H1 (cell line): ENCODE data around the gene MIXL1. TPM values are rescaled to one million over a fixed set of nuclear protein-coding genes. Genes with fewer than 3 reads are reported as not detected.

ENCODE experiments used
- CTCF ChIA-PET: fragments of 300-600 bp; sonication (Branson Sonifier 250); formaldehyde crosslinking; loops from one replicate; lab custom pipeline; 2021; ENCODE audit not compliant: partially characterized antibody; lab: Charles Lee
- POLR2A ChIA-PET: fragments of 300-600 bp; sonication (Branson Sonifier 250); formaldehyde crosslinking; loops from one replicate; lab custom pipeline; 2021; ENCODE audit warnings: inconsistent platforms; ENCODE audit not compliant: partially characterized antibody; lab: Charles Lee
- DNase-seq, 2 experiments: peaks; one replicate each; pipeline versions ENCODE4 v3.0.0 to v3.0.0-alpha.2; 2010 to 2022; ENCODE audit warnings: low spot score in 2 of 2, low read depth in 1 of 2, mixed read lengths in 1 of 2
- FAIRE-seq: peaks from 2 replicates; lab custom pipeline; 2011; peaks lifted over from hg19 to GRCh38; lab: Jason Lieb, UNC
- H2AFZ ChIP-seq: 2 replicates; pipeline ENCODE4 v1.8.1; 2012; ENCODE audit warnings: low read length, inconsistent platforms
- H2AK5ac ChIP-seq: 2 replicates; pipeline ENCODE4 v1.6.1; 2013; ENCODE audit warnings: low read depth, low read length
- H2BK120ac ChIP-seq: replicated peaks from 2 replicates; pipeline ENCODE3; 2013; ENCODE audit warnings: low read depth, low read length, inconsistent platforms
- H2BK12ac ChIP-seq: 2 replicates; pipeline ENCODE4 v1.6.1; 2013; ENCODE audit warnings: low read depth, low read length
- H2BK15ac ChIP-seq: 2 replicates; pipeline ENCODE4 v1.6.1; 2013; ENCODE audit warnings: low read length
- H2BK20ac ChIP-seq: 2 replicates; pipeline ENCODE4 v1.6.1; 2013; ENCODE audit warnings: low read length
- H2BK5ac ChIP-seq: 2 replicates; pipeline ENCODE4 v1.6.1; 2013; ENCODE audit warnings: low read depth, low read length
- H3K14ac ChIP-seq: 2 replicates; pipeline ENCODE4 v1.6.1; 2013; ENCODE audit warnings: inconsistent platforms; ENCODE audit not compliant: insufficient read length
- H3K18ac ChIP-seq: 2 replicates; pipeline ENCODE4 v1.6.1; 2013; ENCODE audit warnings: low read length; ENCODE audit errors: extremely low read depth
- H3K23ac ChIP-seq: 2 replicates; pipeline ENCODE4 v1.6.1; 2013; ENCODE audit warnings: inconsistent platforms; ENCODE audit not compliant: insufficient read length
- H3K23me2 ChIP-seq: 2 replicates; pipeline ENCODE4 v1.6.1; 2013; ENCODE audit warnings: low read depth, low read length
- H3K27ac ChIP-seq: 2 replicates; pipeline ENCODE4 v1.6.1; 2011; ENCODE audit warnings: low read depth, low read length, inconsistent platforms
- H3K27me3 ChIP-seq, 4 experiments: replicated peaks in 1 of 4; 1 replicate in 1 of 4; 2 replicates in 3 of 4; pipeline versions ENCODE4 v1.6.1 to v1.8.1; 2011 to 2013; ENCODE audit warnings: low read length in 3 of 4, mild to moderate bottlenecking in 3 of 4, inconsistent platforms in 2 of 4, mixed read lengths in 2 of 4, moderate library complexity in 1 of 4; ENCODE audit not compliant: control insufficient read depth in 3 of 4, insufficient read depth in 3 of 4; ENCODE audit errors: extremely low read depth in 1 of 4
- H3K36me3 ChIP-seq, 4 experiments: 2 replicates each; pipeline versions ENCODE4 v1.6.1 to v1.8.1; 2011 to 2013; ENCODE audit warnings: mild to moderate bottlenecking in 4 of 4, low read length in 3 of 4, moderate library complexity in 2 of 4, control low read depth in 1 of 4, inconsistent platforms in 1 of 4; ENCODE audit not compliant: insufficient read depth in 4 of 4, control insufficient read depth in 2 of 4
- H3K4ac ChIP-seq: replicated peaks from 2 replicates; pipeline ENCODE3; 2013; ENCODE audit warnings: low read length, low read depth, mixed read lengths, inconsistent platforms; ENCODE audit not compliant: insufficient read length
- H3K4me1 ChIP-seq, 4 experiments: replicated peaks in 1 of 4; 1 replicate in 1 of 4; 2 replicates in 3 of 4; pipeline versions ENCODE4 v1.6.1 to v1.8.1; 2011 to 2013; ENCODE audit warnings: low read length in 3 of 4, inconsistent platforms in 2 of 4, mixed read lengths in 1 of 4; ENCODE audit not compliant: insufficient read depth in 4 of 4, control insufficient read depth in 3 of 4
- H3K4me2 ChIP-seq, 2 experiments: 2 replicates each; pipeline versions ENCODE4 v1.6.1 to v1.8.1; 2011 to 2013; ENCODE audit warnings: low read depth in 2 of 2, low read length in 2 of 2, control low read depth in 1 of 2, inconsistent platforms in 1 of 2, mild to moderate bottlenecking in 1 of 2; ENCODE audit not compliant: insufficient read depth in 1 of 2
- H3K4me3 ChIP-seq, 4 experiments: fragments of 200-600, 300-600 bp in 1 of 4; sonication (generic), shearing (Covaris generic), sonication (Bioruptor Twin) in 1 of 4; 2 replicates each; pipeline versions ENCODE4 v1.5.1 to v1.8.1; 2011 to 2016; ENCODE audit warnings: low read length in 4 of 4, low read depth in 3 of 4, control low read depth in 2 of 4, inconsistent platforms in 2 of 4, mild to moderate bottlenecking in 2 of 4, mixed read lengths in 1 of 4, moderate library complexity in 1 of 4; ENCODE audit not compliant: insufficient read depth in 2 of 4; ENCODE audit errors: extremely low read depth in 1 of 4
- H3K56ac ChIP-seq: replicated peaks from 2 replicates; pipeline ENCODE3; 2013; ENCODE audit warnings: low read depth, mild to moderate bottlenecking, mixed read lengths, low read length, inconsistent platforms; ENCODE audit not compliant: insufficient read length
- H3K79me1 ChIP-seq: 2 replicates; pipeline ENCODE4 v1.6.1; 2013; ENCODE audit warnings: low read depth, low read length, control low read depth
- H3K79me2 ChIP-seq, 2 experiments: 2 replicates each; pipeline versions ENCODE4 v1.6.1 to v1.8.1; 2012 to 2013; ENCODE audit warnings: low read length in 2 of 2, mild to moderate bottlenecking in 2 of 2, inconsistent platforms in 1 of 2; ENCODE audit not compliant: insufficient read depth in 2 of 2, control insufficient read depth in 1 of 2
- H3K9ac ChIP-seq, 4 experiments: replicated peaks in 1 of 4; 1 replicate in 1 of 4; 2 replicates in 3 of 4; pipeline versions ENCODE4 v1.6.1 to v1.8.1; 2011 to 2013; ENCODE audit warnings: low read depth in 3 of 4, low read length in 3 of 4, control low read depth in 2 of 4, mild to moderate bottlenecking in 2 of 4, moderate library complexity in 2 of 4, inconsistent platforms in 1 of 4; ENCODE audit errors: extremely low read depth in 1 of 4
- H3K9me3 ChIP-seq, 2 experiments: 2 replicates each; pipeline versions ENCODE4 v1.6.1 to v1.8.1; 2012 to 2013; ENCODE audit warnings: mild to moderate bottlenecking in 2 of 2, moderate library complexity in 2 of 2, control low read depth in 1 of 2, inconsistent platforms in 1 of 2, low read depth in 1 of 2, low read length in 1 of 2, mixed read lengths in 1 of 2; ENCODE audit not compliant: insufficient read depth in 2 of 2
- H4K20me1 ChIP-seq, 2 experiments: replicated peaks in 1 of 2; 2 replicates each; pipeline versions ENCODE3 to v1.8.1; 2011 to 2013; ENCODE audit warnings: inconsistent platforms in 2 of 2, low read length in 2 of 2, mild to moderate bottlenecking in 1 of 2; ENCODE audit not compliant: insufficient read depth in 2 of 2, control insufficient read depth in 1 of 2
- H4K5ac ChIP-seq: 2 replicates; pipeline ENCODE4 v1.6.1; 2013; ENCODE audit warnings: low read length, low read depth, mixed read lengths, inconsistent platforms; ENCODE audit not compliant: insufficient read length
- H4K8ac ChIP-seq: 2 replicates; pipeline ENCODE4 v1.8.0; 2013; ENCODE audit warnings: mild to moderate bottlenecking, moderate library complexity, low read length, inconsistent platforms; ENCODE audit not compliant: insufficient read depth; ENCODE audit errors: extremely low read depth
- H4K91ac ChIP-seq: replicated peaks from 2 replicates; pipeline ENCODE3; 2013; ENCODE audit warnings: low read length, mixed read lengths, inconsistent platforms; ENCODE audit not compliant: insufficient read length
- JUND ChIP-seq: IDR thresholded peaks from 2 replicates; pipeline ENCODE4 v1.6.1; 2011; ENCODE audit warnings: mild to moderate bottlenecking, improper control_type of control experiment, low read length
- SIN3A ChIP-seq, 2 experiments: IDR thresholded peaks in 1 of 2; conservative IDR thresholded peaks in 1 of 2; 2 replicates each; pipeline ENCODE4 v1.6.1; 2011 to 2012; ENCODE audit warnings: low read length in 2 of 2, improper control_type of control experiment in 1 of 2, low read depth in 1 of 2, mild to moderate bottlenecking in 1 of 2
- WGBS, 2 experiments: shearing (Covaris generic) in 1 of 2; methylation state at CpG; one replicate each; pipeline versions ENCODE4 v1.1.6 to v1.1.7; 2013 to 2015; ENCODE audit warnings: low lambda C conversion rate in 2 of 2, mixed read lengths in 2 of 2, inconsistent platforms in 1 of 2, low coverage in 1 of 2, missing lambda C conversion rate in 1 of 2; ENCODE audit not compliant: insufficient replicate concordance in 2 of 2, insufficient coverage in 1 of 2, insufficient read length in 1 of 2; ENCODE audit errors: extremely low coverage in 1 of 2, missing lambda C conversion rate in 1 of 2; 5-methylcytosine and 5-hydroxymethylcytosine counted together
- polyA plus RNA-seq, 7 experiments: library from polyadenylated mRNA; depleted of rRNA in 3 of 7; stranded (reverse) in 5 of 7; unstranded in 2 of 7; fragments of >200 nt in 5 of 7; fragments of 200-250 nt in 2 of 7; gene quantifications; 1 replicate in 5 of 7; 2 replicates in 1 of 7; 4 replicates in 1 of 7; pipeline versions ENCODE4 v1.2.1 to v1.2.3, GENCODE V29; 2011 to 2013; ENCODE audit warnings: missing spikeins in 2 of 7, mixed read lengths in 2 of 7
- total RNA-seq: library from RNA; stranded (reverse); fragmentation: NEBNext Ultra II Directional; extraction: Animal tissue kit (Norgen Biotek cat#: 25700); gene quantifications from 2 replicates; pipeline ENCODE4 v1.2.1, GENCODE V29; 2021

The MIXL1 gene
- total and polyA plus RNA-seq, 2 of the 8 experiments (the other 6 are each of a cell fraction or from before 2014, with no cell fraction given) = 1.5 to 1.8 TPM

- H3K14ac ChIP-seq = no peak overlapping the region
- ChIA-PET POLR2A (interaction anchor here (1.5 to 1.8 kb wide), 2 partner anchors 12 to 36 kb away, joined by 4 read pairs; no protein-coding TSS in a partner anchor), CTCF (interaction anchor here (0.6 to 3.1 kb wide), 9 partner anchors 9 to 1213 kb away, joined by 3 to 21 read pairs (median 4); no protein-coding TSS in a partner anchor)
- no peak overlapping the region for H3K23ac ChIP-seq
- no peak overlapping the region for H2BK20ac ChIP-seq
- H3K36me3 ChIP-seq = peaks cover 0 to 11% (median 0%) of the 10 kb centered on the region in 4 experiments; a peak in 2 of 8 replicates
- peaks cover 3 to 53% of the 10 kb centered on the region in 2 experiments; a peak in 3 of 4 replicates for H3K79me2 ChIP-seq
- H3K9me3 ChIP-seq = no peaks in the 10 kb centered on the region
- no peak overlapping the region for H2BK12ac ChIP-seq
- H3K4me1 ChIP-seq = peaks cover 0 to 4% (median 3%) of the 10 kb centered on the region in 4 experiments; a peak in 3 of 7 replicates
- H4K8ac ChIP-seq = no peak overlapping the region
- no peak overlapping the region for H3K56ac ChIP-seq
- TF ChIP-seq JUND = no peak
- TF ChIP-seq SIN3A (conservative IDR thresholded peaks at IDR 0.05 in 1 of 2, IDR thresholded peaks at IDR 0.05 in 1 of 2; ENCODE audit: low read depth in 1 of 2, low read length in 2 of 2) = 0 out of 4 replicates have a peak, but pooled peaks of 1 of the 2 experiments have one; percentile 6
- H3K4me2 ChIP-seq = peak overlapping the region; percentile 79 to 82
- no peak overlapping the region for H2AK5ac ChIP-seq
- H3K27me3 ChIP-seq = no peaks in the 10 kb centered on the region
- H2BK120ac ChIP-seq = no peak overlapping the region
- DNase-seq = no peak
- no peak overlapping the region for H2BK5ac ChIP-seq
- H4K20me1 ChIP-seq = peaks cover 0 to 2% of the 10 kb centered on the region in 2 experiments
- H3K4me3 ChIP-seq = peak overlapping the region; percentile 65 to 90 (median 79)
- no peak overlapping the region for H4K91ac ChIP-seq
- H2AFZ ChIP-seq = no peak overlapping the region
- no peak overlapping the region for H2BK15ac ChIP-seq
- FAIRE-seq = no peak
- no peaks in the 10 kb centered on the region; the same call in 1 of the 2 replicates for H3K23me2 ChIP-seq
- H3K18ac ChIP-seq = no peak overlapping the region
- no peak overlapping the region for H4K5ac ChIP-seq
- H3K4ac ChIP-seq = no peak overlapping the region
- H3K9ac ChIP-seq = peak overlapping the region in 2 of 4 experiments; percentile 44 to 53; a peak in 4 of 7 replicates
- peaks cover 6% of the 10 kb centered on the region; the same call in 1 of the 2 replicates for H3K79me1 ChIP-seq
- no peak overlapping the region for H3K27ac ChIP-seq
- WGBS, 2 experiments = 66% methylated on average over 14 of the region's 14 CpGs; no CpG with 5 or more reads in 1 of the 2 experiments
These were observed 38.1 kb upstream of the MIXL1 start for GRCh38 chr1:226185141-226186036.
